Measurements from ENCODE around the gene C13orf42.

Gene C13orf42

GRCh38 chr13:51041126-51041525 lies 69.9 kb downstream of the C13orf42 start:
- no peak overlapping the region for H3K27ac ChIP-seq
- H3K4me3 ChIP-seq, result no peak overlapping the region

GRCh38 chr13:51040431-51040830 lies 70.6 kb downstream of the C13orf42 start:
- Histone ChIP-seq H3K27ac (no peak overlapping the region), H3K4me3 (no peak overlapping the region)

DNA sequence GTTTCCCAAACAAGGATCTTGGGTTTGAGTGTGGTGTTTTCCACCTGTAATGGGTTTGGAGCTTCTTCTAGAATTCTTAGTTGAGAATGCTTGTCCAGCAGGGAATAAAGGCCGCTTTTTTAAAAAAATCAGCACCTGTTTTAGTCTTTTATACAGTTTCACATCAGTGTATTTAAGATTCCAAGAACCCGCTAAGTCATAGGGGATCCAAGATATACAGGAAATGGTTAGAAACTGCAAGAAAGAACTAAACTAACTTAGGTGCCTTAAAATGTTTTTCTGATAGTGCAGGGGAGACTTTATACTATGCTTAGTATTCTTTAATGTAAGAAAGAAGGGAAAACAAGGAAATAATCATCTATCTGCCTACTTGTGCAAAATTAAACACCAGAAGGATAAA lies 74.7 kb downstream of the C13orf42 start:
- no peak overlapping the region for H3K27ac ChIP-seq
- H3K4me3 ChIP-seq, result no peak overlapping the region

GRCh38 chr13:51035978-51036377 lies 75.1 kb downstream of the C13orf42 start:
- no peak overlapping the region for H3K4me3 ChIP-seq
- H3K27ac ChIP-seq, result no peak overlapping the region

GRCh38 chr13:51035469-51035868 lies 75.6 kb downstream of the C13orf42 start:
- H3K4me3 ChIP-seq, result no peak overlapping the region
- H3K27ac ChIP-seq, result no peak overlapping the region

GRCh38 chr13:51034906-51035305 lies 76.2 kb downstream of the C13orf42 start:
- no peak overlapping the region for H3K27ac ChIP-seq
- H3K4me3 ChIP-seq, result no peak overlapping the region

DNA sequence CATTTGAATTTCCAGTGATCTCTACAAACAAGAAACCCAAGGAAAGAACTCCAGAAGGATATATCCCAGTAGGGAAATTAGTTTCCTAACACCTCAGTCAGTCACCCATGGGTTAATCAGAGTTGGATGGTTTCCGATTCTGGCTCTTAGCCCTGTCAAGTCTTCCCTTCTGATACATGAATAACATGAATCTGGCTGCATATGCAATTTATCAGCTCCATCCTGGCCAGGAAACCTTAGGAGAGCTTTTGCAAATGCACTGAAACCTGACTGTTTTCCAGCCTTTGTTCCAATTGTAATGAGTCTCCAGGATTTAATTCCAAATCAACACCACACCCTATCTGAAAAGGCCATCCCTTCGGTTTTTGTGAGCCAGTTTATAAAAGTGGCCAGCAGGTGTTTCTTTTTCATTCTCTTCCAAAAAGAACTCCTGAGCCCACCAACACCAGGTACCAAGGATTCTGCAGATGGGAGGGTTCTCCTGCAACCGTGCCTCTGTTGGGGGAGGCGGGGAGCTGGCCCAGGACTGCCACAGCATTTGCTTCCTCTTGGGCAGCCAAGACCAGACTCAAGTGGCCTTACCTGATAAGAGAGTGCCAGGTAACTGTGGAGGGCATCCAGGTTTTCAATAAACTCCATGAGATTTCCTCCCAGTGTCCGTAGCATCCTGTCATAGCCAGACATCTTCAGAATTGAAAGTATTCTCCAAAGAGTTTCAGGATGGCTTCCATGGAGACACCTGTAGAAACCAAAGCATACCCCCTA lies 77.5 kb downstream of the C13orf42 start:
- H3K4me3 ChIP-seq, result no peak overlapping the region
- H3K27ac ChIP-seq, result no peak overlapping the region

GRCh38 chr13:51032831-51033230 lies 78.2 kb downstream of the C13orf42 start:
- Histone ChIP-seq H3K4me3 (no peak overlapping the region), H3K27ac (no peak overlapping the region)

Data from skin epidermis (tissue), 12 donors.